ENCODE results near the gene DHRS4L2. TPM values are rescaled to one million over a fixed set of nuclear protein-coding genes. Genes with fewer than 3 reads are reported as not detected.
A peak's percentile ranks its signal among the peaks of the same experiment; 100 is the strongest.
"Not testable (repeated sequence)": the region's sequence is repeated elsewhere in the genome, so short reads cannot be mapped to it uniquely, and the experiment has no call there.

DHRS4L2 gene
- total RNA-seq, 1 donor from 2014 or later: 23.0 TPM

GRCh38 chr14:23969481-23970282 lies 19.0 kb upstream of the DHRS4L2 start:
- peak; percentile 95 for ATAC-seq
- intact Hi-C loops (cut with DNase I); DNase-seq (ENCODE audit: low spot score): not testable (repeated sequence)

GRCh38 chr14:23970283-23970659 lies 18.5 kb upstream of the DHRS4L2 start:
- intact Hi-C loops (cut with DNase I); DNase-seq (ENCODE audit: low spot score): not testable (repeated sequence)
- ATAC-seq: peak; percentile 25

- intact Hi-C loops (cut with DNase I); DNase-seq (ENCODE audit: low spot score): not testable (repeated sequence)
Measured at GRCh38 chr14:23973178-23973577, 15.6 kb upstream of the DHRS4L2 start.

GRCh38 chr14:23974041-23974440 lies 14.7 kb upstream of the DHRS4L2 start:
- intact Hi-C loops (cut with DNase I); DNase-seq (ENCODE audit: low spot score); ATAC-seq: not testable (repeated sequence)

More at GRCh38 chr14:23973178-23973577, 15.6 kb upstream of the DHRS4L2 start:
- ATAC-seq: not testable (repeated sequence)

GRCh38 chr14:23977208-23977607 lies 11.5 kb upstream of the DHRS4L2 start:
- ATAC-seq: peak; percentile 49
- intact Hi-C loops (cut with DNase I); DNase-seq (ENCODE audit: low spot score): not testable (repeated sequence)

- DNase-seq (ENCODE audit: low spot score); intact Hi-C loops (cut with DNase I); ATAC-seq: not testable (repeated sequence)
Measured at GRCh38 chr14:23981951-23982813, 6.5 kb upstream of the DHRS4L2 start.

GRCh38 chr14:23984891-23985602 lies 3.7 kb upstream of the DHRS4L2 start:
- intact Hi-C loops (cut with DNase I): no loop called here
- no peak for DNase-seq (ENCODE audit: low spot score)
- peak; percentile 55 for ATAC-seq

- ATAC-seq: peak; percentile 11
- DNase-seq (ENCODE audit: low spot score); intact Hi-C loops (cut with DNase I): not testable (repeated sequence)
Measured at GRCh38 chr14:23988223-23988606, 514 bp upstream of the DHRS4L2 start.

GRCh38 chr14:23989734-23990445 lies 1.2 kb downstream of the DHRS4L2 start:
- ATAC-seq; intact Hi-C loops (cut with DNase I): not testable (repeated sequence)
- DNase-seq (ENCODE audit: low spot score): peak; percentile 60

GRCh38 chr14:23990961-23991360 lies 2.2 kb downstream of the DHRS4L2 start:
- DNase-seq (ENCODE audit: low spot score); intact Hi-C loops (cut with DNase I); ATAC-seq: not testable (repeated sequence)

GRCh38 chr14:23993042-23993441 lies 4.3 kb downstream of the DHRS4L2 start:
- ATAC-seq: not testable (repeated sequence)

GRCh38 chr14:23996009-23996408 lies 7.3 kb downstream of the DHRS4L2 start:
- ATAC-seq; DNase-seq (ENCODE audit: low spot score); intact Hi-C loops (cut with DNase I): not testable (repeated sequence)

More at GRCh38 chr14:23993042-23993441, 4.3 kb downstream of the DHRS4L2 start:
- intact Hi-C loops (cut with DNase I); DNase-seq (ENCODE audit: low spot score): not testable (repeated sequence)

- ATAC-seq; intact Hi-C loops (cut with DNase I); DNase-seq (ENCODE audit: low spot score): not testable (repeated sequence)
Measured at GRCh38 chr14:23996825-23997224, 8.1 kb downstream of the DHRS4L2 start.

- intact Hi-C loops (cut with DNase I); ATAC-seq; DNase-seq (ENCODE audit: low spot score): not testable (repeated sequence)
Measured at GRCh38 chr14:23999640-24000039, 10.9 kb downstream of the DHRS4L2 start.

GRCh38 chr14:24001078-24001477 lies 12.3 kb downstream of the DHRS4L2 start:
- DNase-seq (ENCODE audit: low spot score); intact Hi-C loops (cut with DNase I); ATAC-seq: not testable (repeated sequence)

GRCh38 chr14:24001679-24002078 lies 12.9 kb downstream of the DHRS4L2 start:
- DNase-seq (ENCODE audit: low spot score); intact Hi-C loops (cut with DNase I): not testable (repeated sequence)
- ATAC-seq: peak; percentile 36

- intact Hi-C loops (cut with DNase I); DNase-seq (ENCODE audit: low spot score): not testable (repeated sequence)
- peak; percentile 57 for ATAC-seq
Measured at GRCh38 chr14:24006471-24006816, 17.7 kb downstream of the DHRS4L2 start.

Data from sciatic nerve (tissue), 2 donors.